NCI-H460 (cell line): ENCODE data around the gene ATP6V0C. TPM values are rescaled to one million over a fixed set of nuclear protein-coding genes. Genes with fewer than 3 reads are reported as not detected.
A peak's percentile ranks its signal among the peaks of the same experiment; 100 is the strongest.
"Not testable (repeated sequence)": the region's sequence is repeated elsewhere in the genome, so short reads cannot be mapped to it uniquely, and the experiment has no call there.

ENCODE experiments used
- DNase-seq: peaks from one replicate; pipeline ENCODE4 v3.0.0-alpha.2; 2016; ENCODE audit warnings: low read depth; ENCODE audit errors: extremely low read depth
- total RNA-seq: library from RNA; depleted of rRNA; stranded (reverse); fragments of >200 nt; shearing (Covaris generic); gene quantifications from 2 replicates; pipeline ENCODE4 v1.2.3, GENCODE V29; 2014

The ATP6V0C gene
- total RNA-seq, 1 experiment from 2014 or later, result 32.3 TPM

DNA sequence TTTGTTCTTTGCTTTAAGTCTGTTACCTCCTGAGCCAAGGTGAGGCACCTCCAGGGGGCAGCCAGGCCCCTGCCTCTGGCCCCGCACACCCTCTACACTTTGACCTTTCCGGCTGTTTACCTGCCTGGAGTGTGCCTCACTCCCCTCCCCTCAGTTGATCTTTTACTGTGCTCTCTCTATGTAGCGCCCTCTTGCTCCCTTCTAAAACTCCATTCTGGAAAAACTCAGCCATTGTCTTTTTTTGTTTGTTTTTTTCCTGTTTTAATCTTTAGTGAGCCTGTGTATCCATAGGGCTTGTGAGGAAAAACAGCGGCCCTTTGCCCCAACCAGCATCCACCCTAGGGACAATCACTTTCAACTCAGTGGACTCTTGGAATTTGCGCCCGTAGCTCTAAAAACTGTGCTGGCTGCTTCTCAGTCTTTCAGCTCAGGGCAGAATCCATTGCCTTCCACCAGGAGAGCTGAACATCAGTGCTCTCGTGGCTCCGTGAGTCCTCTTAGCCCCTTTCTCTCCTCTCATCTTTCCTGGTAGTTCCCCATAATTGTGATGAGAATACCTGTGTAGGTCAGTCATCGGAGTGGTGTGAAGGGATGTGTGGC is 10.7 kb downstream of the ATP6V0C start:
- DNase-seq, result no peak

DNA sequence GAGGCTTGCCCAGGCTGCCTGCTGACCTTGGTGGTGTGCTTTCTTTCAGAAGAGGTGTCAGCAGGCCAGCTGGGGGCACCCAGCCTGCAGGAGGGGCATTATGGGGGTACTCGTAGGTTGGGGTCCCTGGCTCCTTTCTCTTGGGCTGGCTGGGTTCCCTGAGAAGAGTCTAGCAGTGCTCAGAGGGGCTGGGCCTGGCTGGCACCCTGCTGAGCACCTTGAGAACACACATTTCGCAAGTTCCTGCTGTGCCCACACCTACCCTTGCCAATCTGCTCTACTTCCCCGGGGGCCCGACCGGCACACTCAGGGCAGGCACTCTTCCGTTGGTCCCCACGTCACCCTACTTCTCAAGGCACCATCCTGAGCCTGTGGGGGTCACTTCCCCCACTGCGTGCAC is 12.4 kb downstream of the ATP6V0C start:
- no peak for DNase-seq

DNA sequence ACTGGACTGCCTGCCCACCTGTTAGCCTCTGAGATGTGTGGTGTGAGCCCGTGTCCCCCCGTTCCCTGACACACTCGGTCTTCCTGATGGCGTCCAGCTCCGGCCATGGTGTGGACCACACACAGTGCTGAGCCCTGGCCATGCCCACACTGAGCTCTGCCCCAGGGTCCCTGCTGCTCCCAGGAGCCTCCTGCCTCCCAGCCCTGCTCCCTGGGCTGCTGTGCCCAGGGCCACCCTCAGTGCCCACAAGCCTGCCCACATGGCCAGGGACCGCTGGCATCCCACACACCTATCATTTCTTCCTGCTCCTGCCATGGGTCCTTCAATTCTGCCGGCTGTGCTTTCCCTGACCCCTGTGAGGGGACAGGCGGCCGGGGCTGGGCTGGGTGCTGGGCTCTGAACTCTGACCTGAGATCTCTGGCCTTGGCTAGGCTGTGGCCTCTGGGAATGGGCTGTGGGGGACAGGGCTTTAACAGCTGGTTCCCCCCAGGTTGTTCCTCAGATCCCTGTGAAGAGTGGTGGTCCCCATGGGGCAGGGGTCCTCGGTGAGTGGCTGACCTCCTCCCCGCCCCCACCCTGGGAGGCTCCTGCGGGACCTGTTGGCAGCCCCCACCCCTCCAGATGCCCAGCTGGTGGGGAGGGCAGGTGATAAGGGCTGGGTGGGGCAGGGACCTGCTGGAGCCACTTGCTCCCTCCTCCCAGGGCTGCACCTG is 13.5 kb downstream of the ATP6V0C start:
- DNase-seq, result no peak

DNA sequence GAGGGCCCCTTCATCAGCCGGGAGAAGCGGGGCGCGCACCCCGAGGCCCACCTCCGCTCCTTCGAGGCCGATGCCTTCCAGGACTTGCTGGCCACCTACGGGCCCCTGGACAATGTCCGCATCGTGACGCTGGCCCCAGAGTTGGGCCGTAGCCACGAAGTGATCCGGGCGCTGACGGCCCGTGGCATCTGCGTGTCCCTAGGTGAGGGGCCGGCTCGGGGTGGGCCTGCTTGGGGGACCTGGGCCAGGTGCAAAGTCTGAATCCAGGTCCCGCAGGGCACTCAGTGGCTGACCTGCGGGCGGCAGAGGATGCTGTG is 14.0 kb downstream of the ATP6V0C start:
- no peak for DNase-seq

DNA sequence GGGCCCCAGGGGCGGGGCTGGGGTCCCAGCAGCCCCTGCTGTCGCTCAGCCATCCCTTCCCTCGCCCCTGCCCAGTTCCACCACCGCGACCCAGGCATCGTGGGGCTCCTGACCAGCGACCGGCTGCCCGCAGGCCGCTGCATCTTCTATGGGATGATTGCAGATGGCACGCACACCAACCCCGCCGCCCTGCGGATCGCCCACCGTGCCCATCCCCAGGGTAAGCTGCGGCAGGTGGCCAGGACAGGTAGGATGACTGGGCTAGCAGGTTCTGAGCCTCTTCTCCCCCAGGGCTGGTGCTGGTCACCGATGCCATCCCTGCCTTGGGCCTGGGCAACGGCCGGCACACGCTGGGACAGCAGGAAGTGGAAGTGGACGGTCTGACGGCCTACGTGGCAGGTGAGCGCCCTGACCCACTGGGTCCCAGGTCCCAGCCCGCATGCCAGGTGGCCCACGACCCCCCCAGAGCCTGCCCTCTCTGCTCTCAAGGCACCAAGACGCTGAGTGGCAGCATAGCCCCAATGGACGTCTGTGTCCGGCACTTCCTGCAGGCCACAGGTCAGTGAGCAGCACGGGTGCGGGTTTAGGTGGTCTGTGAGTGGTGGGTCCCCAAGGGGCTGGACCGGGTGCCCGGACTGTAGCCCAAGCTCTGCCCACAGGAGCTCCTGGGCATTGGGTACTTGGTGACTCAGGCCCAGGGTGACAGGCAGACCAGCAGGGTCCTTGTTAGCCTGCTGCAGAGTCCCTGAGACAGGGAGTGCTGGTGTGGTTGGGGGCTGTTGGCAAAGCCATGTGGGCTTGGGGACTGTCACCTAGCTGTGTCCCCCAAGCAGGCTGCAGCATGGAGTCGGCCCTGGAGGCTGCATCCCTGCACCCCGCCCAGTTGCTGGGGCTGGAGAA is 14.7 kb downstream of the ATP6V0C start:
- no peak for DNase-seq

DNA sequence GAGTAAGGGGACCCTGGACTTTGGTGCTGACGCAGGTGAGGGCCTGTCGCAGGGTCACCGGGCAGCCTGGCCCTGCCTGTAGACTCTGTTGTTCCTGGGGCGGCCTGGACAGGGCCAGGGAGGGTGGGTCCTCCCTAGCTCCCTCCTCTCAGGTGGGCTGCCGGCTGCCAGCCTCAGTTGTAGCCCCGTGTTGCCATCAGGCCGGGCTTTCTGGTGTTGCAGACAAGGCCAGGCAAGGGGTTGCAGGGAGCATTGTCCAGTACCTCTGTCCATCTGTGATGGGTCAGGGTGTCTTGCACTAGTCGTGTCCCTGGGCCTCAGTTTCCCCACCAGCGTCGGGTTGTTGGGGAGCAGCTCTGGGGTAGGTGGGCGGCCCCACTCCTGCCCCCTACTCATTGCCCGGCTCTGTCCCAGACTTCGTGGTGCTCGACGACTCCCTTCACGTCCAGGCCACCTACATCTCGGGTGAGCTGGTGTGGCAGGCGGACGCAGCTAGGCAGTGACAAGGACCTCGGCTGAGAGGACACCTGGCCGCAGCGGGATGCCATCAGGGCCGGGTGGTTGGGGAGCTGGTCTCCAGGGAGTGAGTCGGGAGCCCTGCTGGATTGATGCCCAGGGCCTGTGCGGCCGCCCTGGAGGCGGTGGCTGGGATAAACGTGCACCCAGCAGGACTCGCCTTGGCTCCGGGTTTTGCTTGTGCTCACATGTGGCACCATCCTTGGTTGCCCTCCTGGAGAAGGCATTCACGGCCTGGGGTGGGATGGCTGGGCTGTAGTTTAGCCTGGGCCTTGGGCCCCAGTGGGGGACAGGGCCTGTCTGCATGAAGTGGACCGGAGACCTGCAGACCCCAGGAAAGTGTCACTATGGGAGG is 15.5 kb downstream of the ATP6V0C start:
- no peak for DNase-seq

DNA sequence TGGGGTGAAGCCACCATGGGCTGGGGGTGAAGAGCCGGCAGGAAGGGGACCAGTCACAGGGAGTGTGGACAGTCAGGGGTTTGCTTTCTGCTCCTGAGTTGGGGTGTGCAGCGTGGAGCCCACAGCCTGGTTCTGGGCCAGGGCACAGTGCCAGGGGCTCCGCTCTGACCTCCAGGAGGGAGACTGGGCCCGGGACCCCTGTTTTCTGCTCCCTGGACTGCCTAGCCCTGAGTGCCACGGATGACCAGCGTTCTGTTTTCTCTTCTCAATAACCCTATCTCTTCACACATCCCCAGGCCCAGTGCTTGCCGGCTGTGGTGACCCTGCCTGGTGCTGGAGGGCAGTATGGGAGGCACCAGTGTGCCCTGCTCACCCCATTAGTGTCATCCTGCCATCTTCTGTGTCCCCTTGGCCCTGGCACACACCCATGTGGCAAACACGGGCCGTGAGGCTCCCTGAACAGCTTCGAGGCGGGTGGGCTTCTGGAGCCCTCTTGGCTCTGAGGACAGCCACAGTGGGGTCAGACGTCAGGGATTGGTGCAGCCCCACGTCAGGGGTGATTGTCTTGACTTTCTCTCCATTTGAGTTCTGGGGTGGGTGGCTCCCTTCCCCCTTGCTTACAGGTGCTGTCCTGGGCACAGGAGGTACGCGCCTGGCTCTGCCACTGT is 16.3 kb downstream of the ATP6V0C start:
- no peak for DNase-seq

DNA sequence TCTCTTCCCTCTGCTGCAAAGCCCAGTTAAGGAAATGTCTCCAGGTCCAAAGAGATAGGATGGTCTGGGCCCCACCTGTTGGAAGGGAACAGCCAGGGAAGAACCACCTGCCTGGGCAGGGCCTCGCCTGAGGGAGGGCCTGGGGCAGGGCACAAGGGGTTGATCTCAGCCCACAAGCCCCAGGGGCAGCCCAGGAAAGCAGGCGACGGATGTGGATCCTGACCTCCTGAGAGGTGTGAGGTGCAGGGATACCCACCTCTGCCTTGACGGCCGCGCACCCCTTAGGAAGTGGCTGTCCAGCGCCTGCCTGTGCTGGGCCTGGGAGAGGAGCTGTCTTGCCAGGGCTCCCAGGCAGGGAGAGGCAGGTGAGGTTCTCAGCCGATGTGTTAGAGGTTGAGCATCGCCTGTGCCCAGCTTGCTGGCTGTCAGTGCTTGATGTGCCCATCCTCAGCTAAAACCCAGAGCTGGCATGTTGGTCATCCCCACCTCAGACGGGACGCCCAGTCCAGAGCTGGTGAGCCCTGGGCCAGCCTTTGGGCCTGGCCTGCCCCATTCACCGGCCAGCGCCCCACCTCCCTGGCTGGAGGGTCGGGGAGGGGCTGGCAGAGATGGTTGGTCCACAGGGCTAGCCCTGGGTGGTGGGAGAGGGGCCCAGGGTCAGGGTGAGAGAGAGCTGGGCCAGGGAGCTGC is 17.0 kb downstream of the ATP6V0C start:
- DNase-seq, result no peak

DNA sequence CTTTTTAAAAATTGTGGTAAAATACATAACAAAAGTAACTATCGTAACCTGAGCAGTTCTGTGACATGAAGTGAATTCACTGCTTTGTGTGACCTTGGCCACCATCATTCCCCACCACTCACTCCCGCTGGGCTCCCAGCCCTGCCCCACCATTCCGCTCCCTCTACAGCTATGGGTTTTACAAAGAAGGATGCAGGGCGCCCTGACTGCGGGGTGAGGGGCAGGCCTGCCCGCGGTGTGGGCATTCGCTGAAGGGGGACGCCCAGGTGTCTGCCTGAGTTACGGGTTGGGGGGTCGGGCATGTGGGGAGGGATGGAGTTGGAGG is 17.6 kb downstream of the ATP6V0C start, which contains the start of gene CEMP1:
Gene CEMP1 (minus strand): TSS at position 38 of the 325 bp plus-strand sequence. CDS start 335 bp downstream, outside the sequence.
- no peak for DNase-seq

DNA sequence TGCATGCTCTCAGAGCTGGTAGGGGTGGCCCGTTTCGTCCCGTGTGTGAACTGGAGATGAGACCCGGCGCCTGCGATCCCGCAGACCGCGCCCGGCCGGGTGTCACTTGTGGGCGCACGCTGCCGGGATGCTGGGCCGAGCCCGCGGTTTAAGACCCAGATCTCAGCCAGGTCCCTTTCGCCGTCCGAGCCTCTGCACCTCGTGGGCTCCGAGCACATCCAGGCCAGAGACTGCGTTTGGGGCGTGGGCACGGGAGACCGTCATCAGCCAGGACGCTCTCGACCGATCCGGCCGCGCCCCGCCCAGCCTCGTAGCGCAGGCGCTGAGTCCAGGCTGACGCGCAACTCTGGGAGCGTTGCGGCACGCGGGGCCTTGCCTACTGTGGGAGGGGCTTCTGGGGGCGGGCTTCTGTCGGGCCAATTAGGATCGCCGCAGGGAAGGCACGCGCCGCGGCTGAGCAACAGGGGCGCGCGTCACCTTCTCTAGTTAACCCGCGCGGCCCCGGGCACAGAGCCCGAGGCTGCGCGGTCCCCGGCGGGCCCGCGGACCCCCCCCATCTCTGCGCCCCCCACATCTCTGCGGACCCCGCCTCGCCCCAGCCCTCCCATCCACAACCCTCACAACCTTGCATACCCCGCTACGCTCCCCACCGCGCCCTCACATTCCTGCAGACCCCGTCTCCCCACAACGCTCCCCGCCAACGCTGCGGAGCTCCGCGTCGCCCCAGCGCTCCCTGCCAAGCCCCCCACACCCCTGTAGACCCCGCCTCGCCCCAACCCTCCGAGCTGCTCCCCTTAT is 18.1 kb downstream of the ATP6V0C start:
- DNase-seq, result peak; percentile 97

DNA sequence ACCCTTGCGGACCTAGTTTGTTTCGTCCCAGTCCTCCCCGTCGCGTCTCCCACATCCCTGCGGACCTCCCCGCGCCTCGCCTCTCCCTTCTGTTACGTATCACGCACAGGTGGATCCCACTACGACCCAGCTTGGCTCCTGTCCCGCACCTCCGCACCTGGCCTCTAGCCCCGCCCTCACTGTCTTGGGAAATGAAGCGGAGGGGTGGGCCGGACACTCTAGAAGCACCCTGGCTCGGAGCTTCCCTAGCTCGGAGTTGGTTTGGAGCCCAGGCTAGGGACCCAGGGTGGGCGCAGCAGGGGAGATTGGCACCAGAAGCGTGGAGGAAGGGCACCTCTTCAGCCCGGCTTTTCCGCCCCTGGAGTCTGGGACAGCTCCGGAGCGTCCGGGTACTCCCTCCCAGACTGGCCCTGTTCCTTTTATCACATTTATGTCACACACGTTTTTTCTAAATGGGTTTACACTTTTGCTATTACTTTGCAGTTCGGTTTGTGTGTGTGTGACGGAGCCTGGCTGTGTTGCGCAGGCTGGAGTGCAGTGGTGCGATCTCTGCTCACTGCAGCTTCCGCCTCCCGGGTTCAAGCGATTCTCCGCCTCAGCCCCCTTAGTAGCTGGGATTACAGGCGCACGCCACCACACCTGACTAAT is 18.9 kb downstream of the ATP6V0C start:
- DNase-seq, result no peak

DNA sequence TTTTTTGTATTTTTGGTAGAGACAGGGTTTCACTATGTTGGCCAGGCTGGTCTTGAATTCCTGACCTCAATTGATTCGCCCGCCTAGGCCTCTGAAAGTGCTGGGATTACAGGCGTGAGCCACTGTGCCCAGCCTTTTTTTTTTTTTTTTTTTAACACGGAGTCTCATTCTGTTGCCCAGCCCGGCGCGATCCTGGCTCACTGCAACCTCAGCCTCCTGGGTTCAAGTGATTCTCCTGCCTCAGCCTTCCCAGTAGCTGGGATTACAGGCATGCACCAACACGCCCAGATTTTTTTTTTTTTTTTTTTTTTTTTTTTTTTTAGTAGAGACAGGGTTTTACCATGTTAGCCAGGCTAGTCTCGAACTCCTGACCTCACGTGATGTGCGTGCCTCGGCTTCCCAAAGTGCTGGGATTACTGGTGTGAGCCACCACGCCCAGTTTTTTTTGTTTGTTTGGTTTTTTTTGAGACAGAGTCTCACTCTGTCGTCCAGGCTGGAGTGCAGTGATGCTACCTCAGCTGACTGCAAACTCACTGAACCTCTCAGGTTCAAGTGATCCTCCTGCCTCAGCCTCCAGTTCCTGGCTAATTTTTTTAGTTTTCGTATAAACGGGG is 19.5 kb downstream of the ATP6V0C start:
- DNase-seq, result not testable (repeated sequence)

DNA sequence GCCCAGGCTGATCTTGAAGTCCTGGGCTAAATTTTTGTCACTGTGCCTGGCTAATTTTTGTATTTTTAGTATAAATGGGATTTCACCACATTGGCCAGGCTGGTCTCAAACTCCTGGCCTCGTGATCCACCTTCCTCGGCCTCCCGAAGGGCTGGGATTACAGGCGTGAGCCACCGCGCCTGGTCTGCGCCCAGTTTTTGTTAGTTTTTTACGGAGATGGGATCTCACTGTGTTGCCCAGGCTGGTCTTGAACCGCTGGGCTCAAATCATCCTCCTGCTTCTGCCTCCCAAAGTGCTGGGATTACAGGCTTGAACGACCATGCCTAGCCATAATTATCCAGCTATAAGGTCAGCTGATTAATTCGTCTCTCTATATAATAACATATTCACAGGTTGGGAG is 20.2 kb downstream of the ATP6V0C start:
- DNase-seq, result no peak

DNA sequence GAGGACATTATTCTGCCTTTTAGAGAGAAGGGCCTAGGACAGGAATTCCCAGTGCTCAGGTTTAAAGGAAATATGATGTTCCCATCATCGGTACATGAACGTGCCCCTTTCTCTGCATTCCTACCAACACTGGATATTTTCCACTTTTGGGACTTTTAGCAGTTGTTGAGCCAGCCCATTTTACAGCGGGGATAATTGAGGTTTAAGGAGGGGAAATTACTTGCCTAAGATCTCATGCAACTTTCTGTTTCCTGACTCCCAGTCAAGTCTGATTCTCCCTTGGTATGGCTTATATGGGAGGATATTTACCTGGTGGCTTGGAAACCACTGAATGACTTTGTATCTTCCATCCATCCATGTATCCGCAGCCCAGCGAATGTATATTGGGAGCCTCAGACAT is 20.6 kb downstream of the ATP6V0C start:
- DNase-seq, result not testable (repeated sequence)

DNA sequence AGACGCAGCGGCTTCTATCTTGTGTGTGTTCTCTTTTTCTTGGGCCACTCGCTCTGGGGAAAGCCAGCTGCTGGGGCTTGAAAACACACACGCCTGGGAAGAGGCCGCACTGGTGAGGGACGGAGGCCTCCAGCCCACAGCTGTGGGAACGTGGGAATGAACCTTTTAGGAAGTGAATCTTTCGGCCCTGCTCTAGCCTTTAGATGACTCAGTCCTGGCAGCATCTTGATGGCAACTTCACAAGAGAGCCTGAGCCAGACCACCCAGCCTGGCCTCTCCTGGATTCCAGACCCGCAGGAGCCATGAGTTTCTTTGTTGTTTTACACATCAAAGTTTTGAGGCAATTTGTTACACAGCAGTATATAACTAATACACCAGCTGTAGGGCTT is 21.9 kb downstream of the ATP6V0C start:
- no peak for DNase-seq

DNA sequence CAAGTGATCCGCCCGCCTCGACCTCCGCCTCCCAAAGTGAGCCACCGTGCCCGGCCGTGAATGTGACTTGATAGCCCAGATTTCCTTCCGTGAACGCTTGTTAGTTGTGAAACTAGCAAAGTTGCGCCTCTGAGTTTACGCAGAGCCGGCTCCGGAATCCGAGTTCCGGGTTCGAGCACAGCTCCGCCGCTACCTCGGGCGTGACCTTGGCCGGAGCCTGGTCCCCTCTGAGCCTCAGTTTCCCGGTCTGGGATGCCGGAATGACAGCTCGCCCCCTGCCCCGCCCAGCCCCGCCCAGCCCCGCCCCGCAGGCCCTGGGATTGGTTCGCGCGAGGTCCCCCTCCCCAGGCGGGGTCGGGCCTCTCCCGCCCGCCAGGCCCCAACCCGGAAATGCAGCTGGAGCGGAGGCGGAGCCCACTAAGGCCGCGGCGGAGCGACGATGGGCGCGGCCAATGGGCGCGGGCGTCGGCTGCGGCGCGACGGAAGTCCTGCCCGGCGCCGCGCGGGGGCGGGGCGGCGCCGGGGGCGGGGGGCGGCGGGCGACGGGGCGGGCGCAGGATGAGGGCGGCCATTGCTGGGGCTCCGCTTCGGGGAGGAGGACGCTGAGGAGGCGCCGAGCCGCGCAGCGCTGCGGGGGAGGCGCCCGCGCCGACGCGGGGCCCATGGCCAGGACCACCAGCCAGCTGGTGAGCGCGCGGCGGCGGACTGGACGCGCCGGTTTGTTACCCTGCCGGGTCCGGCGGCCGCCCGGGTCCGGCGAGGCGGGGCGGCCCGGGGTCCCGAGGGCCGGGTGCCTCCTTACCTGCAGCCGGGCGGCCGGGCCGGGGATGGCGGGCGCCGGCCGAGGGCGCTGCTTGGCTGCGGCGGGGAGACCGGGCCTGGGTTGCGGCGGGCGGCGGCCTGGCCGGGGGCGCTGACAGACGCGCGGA is 24.0 kb downstream of the ATP6V0C start, which contains the start of gene PDPK1:
Gene PDPK1 (plus strand): TSS at position 571 of the 929 bp plus-strand sequence. CDS start 92 bp downstream, at position 663.
- peak; percentile 93 for DNase-seq
